Suprapubic skin (tissue), 4 donors: ENCODE measurements around the gene CAPZB. TPM values are rescaled to one million over a fixed set of nuclear protein-coding genes. Genes with fewer than 3 reads are reported as not detected.

Experiments
- DNase-seq, 2 donors: peaks; one replicate each; pipeline ENCODE4 v3.0.0-alpha.2; 2019; ENCODE audit warnings: low spot score in 2 of 2
- H3K27ac ChIP-seq: fragments of 200-600 bp; sonication (generic); one replicate; pipeline ENCODE4 v1.5.1; 2019
- H3K27me3 ChIP-seq: fragments of 200-600 bp; sonication (generic); one replicate; pipeline ENCODE4 v1.5.1; 2019
- H3K36me3 ChIP-seq: fragments of 200-600 bp; sonication (generic); one replicate; pipeline ENCODE4 v1.5.1; 2019
- H3K4me1 ChIP-seq: fragments of 200-600 bp; sonication (generic); one replicate; pipeline ENCODE4 v1.5.1; 2019
- H3K4me3 ChIP-seq: fragments of 200-600 bp; sonication (generic); one replicate; pipeline ENCODE4 v1.5.1; 2019; ENCODE audit warnings: mild to moderate bottlenecking
- H3K9me3 ChIP-seq: fragments of 200-600 bp; sonication (generic); one replicate; pipeline ENCODE4 v1.5.1; 2019
- EP300 ChIP-seq: sonication (generic); formaldehyde crosslinking; IDR thresholded peaks from one replicate; pipeline ENCODE4 v1.6.1; 2017; ENCODE audit warnings: antibody characterized with exemption
- POLR2A ChIP-seq, 2 donors: fragments of 450-650 bp; IDR thresholded peaks; one replicate each; pipeline ENCODE4 v1.6.1; 2017; ENCODE audit warnings: antibody characterized with exemption in 2 of 2, mild to moderate bottlenecking in 2 of 2, moderate library complexity in 2 of 2
- POLR2AphosphoS5 ChIP-seq, 3 donors: sonication (generic); formaldehyde crosslinking; IDR thresholded peaks; one replicate each; pipeline ENCODE4 v1.6.1; 2017; ENCODE audit warnings: antibody characterized with exemption in 3 of 3
- WGBS: methylation state at CpG from one replicate; pipeline ENCODE4 v1.1.5; 2018; 5-methylcytosine and 5-hydroxymethylcytosine counted together
- total RNA-seq, 4 donors: library from RNA; depleted of rRNA; stranded (reverse); fragments of >200 nt; gene quantifications; one replicate each; pipeline ENCODE4 v1.1.0, GENCODE V29; 2016
- TF ChIP-seq, protein P1 (sequence below), 2 donors: fragments of 200-600 bp in 1 of 2; fragments of 450-650 bp in 1 of 2; sonication (generic) in 1 of 2; IDR thresholded peaks; one replicate each; pipeline ENCODE4 v1.5.1; 2016 to 2019; ENCODE audit warnings: antibody characterized with exemption in 2 of 2, mild to moderate bottlenecking in 1 of 2, moderate library complexity in 1 of 2

The CAPZB gene
- total RNA-seq, 4 donors from 2014 or later: 101 to 130 (median 126) TPM

DNA sequence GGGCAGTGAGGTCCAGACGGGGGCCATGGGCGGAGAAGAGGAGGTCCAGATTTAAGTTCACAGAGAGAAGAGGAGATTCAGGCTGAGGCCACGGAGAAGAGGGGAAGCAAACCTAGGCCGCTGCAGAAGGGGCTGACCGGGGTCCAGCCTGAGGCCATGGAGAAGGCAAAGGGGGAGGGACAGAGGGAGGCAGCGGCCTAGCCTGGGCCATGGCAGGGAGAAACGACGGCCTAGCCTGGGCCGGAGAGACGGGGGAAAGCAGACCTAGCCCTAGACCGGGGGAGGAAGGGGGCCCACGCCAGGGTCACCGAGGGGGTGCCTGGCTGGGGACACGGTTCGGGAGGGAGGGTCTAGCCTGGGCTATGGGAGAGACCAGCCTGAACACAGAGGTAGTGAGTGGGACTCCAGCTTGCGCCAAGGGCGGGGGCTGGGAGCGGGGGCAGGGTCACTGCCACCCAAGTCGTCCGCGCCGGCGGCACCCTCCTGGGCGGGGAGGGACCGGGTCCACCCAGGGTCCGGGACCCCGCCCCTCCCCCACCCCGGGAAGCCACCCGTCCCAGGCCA lies 459 bp downstream of the CAPZB start:
- Histone ChIP-seq H3K4me3 (peak overlapping the region; percentile 83), H3K27me3 (no peaks in the 10 kb centered on the region), H3K27ac (peak overlapping the region; percentile 95), H3K9me3 (no peaks in the 10 kb centered on the region), H3K36me3 (no peaks in the 10 kb centered on the region), H3K4me1 (peaks cover 75% of the 10 kb centered on the region)
- 2% methylated on average over 15 of the region's 29 CpGs for WGBS
- TF ChIP-seq EP300: no peak
- TF ChIP-seq, protein P1, sequence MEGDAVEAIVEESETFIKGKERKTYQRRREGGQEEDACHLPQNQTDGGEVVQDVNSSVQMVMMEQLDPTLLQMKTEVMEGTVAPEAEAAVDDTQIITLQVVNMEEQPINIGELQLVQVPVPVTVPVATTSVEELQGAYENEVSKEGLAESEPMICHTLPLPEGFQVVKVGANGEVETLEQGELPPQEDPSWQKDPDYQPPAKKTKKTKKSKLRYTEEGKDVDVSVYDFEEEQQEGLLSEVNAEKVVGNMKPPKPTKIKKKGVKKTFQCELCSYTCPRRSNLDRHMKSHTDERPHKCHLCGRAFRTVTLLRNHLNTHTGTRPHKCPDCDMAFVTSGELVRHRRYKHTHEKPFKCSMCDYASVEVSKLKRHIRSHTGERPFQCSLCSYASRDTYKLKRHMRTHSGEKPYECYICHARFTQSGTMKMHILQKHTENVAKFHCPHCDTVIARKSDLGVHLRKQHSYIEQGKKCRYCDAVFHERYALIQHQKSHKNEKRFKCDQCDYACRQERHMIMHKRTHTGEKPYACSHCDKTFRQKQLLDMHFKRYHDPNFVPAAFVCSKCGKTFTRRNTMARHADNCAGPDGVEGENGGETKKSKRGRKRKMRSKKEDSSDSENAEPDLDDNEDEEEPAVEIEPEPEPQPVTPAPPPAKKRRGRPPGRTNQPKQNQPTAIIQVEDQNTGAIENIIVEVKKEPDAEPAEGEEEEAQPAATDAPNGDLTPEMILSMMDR (IDR thresholded peaks at IDR 0.05): no peak
- TF ChIP-seq POLR2AphosphoS5 (IDR thresholded peaks at IDR 0.05): no peak
- TF ChIP-seq POLR2A (IDR thresholded peaks at IDR 0.05): no peak
- DNase-seq: peak in 1 of 2 donors; percentile 80

DNA sequence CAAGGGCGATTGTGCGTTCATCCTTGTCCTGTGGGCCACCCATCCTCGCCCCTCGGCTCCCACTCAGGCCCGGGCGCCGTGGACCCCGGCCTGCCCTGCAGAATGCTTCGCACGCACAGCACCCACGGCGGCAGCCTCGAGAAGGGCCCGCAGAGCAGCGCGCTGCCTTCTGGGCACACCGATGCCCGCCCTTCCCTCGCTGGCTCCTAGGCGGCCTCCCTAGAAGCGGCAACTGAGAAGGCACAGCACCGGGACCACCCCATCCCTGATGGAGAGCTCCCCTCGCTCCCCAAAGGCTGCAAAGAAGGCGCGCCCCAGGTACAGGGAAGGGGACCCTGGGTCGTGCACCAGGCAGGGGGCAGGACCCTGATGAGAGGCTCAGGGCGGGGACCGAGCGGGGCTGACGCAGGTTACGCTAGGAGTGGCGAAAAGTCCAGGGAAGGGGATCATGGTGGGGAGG lies 971 bp downstream of the CAPZB start:
- H3K9me3 ChIP-seq: no peaks in the 10 kb centered on the region
- DNase-seq: no peak
- H3K36me3 ChIP-seq: no peaks in the 10 kb centered on the region
- TF ChIP-seq EP300 (no peak), POLR2A (IDR thresholded peaks at IDR 0.05) (no peak), POLR2AphosphoS5 (IDR thresholded peaks at IDR 0.05) (no peak)
- TF ChIP-seq, protein P1 (IDR thresholded peaks at IDR 0.05): no peak
- no peaks in the 10 kb centered on the region for H3K27me3 ChIP-seq
- peak overlapping the region; percentile 83 for H3K4me3 ChIP-seq
- H3K4me1 ChIP-seq: peaks cover 81% of the 10 kb centered on the region
- peak overlapping the region; percentile 95 for H3K27ac ChIP-seq
- 0% methylated on average over 13 of the region's 32 CpGs for WGBS

DNA sequence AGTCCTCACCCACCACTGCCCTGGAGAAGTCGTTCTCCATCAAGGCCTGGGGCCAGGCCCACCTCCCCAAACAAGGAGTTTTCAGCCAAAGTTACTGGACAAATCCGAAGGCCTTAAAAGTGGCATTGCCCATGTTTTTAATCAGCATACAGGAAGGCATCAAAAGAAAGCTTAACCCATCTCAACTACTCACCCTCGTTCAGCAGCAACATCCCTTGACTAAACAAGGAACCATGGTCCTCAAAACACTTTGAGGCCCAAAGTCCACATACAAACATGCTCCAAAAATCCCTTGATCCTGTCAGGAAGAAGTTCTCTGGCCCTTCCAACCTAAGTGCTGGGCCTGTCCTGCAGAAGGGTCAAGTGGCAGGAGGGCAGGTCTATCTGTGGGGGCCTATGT lies 1.6 kb downstream of the CAPZB start:
- Histone ChIP-seq H3K27me3 (no peaks in the 10 kb centered on the region), H3K27ac (peak overlapping the region; percentile 95), H3K36me3 (no peaks in the 10 kb centered on the region), H3K4me1 (peaks cover 87% of the 10 kb centered on the region), H3K4me3 (peak overlapping the region; percentile 83), H3K9me3 (no peaks in the 10 kb centered on the region)
- TF ChIP-seq, protein P1 (IDR thresholded peaks at IDR 0.05): no peak
- TF ChIP-seq EP300 (no peak), POLR2A (IDR thresholded peaks at IDR 0.05) (no peak), POLR2AphosphoS5 (IDR thresholded peaks at IDR 0.05) (no peak)
- no peak for DNase-seq
- WGBS: 47% methylated on average over 3 of the region's 3 CpGs

- H3K4me3 ChIP-seq: peak overlapping the region; percentile 83
- 52% methylated on average over 3 of the region's 3 CpGs for WGBS
- TF ChIP-seq EP300: no peak
- TF ChIP-seq POLR2A (IDR thresholded peaks at IDR 0.05): no peak
- no peak for TF ChIP-seq POLR2AphosphoS5 (IDR thresholded peaks at IDR 0.05)
- TF ChIP-seq, protein P1 (IDR thresholded peaks at IDR 0.05): no peak
These were observed 2.1 kb downstream of the CAPZB start for GRCh38 chr1:19483261-19483660.

GRCh38 chr1:19481826-19482398 lies 3.4 kb downstream of the CAPZB start:
- no peak for DNase-seq
- H3K27ac ChIP-seq: no peak overlapping the region
- H3K4me1 ChIP-seq: peaks cover 89% of the 10 kb centered on the region
- no peaks in the 10 kb centered on the region for H3K36me3 ChIP-seq
- no peak for TF ChIP-seq POLR2A (IDR thresholded peaks at IDR 0.05)
- TF ChIP-seq, protein P1 (IDR thresholded peaks at IDR 0.05): no peak
- no peak for TF ChIP-seq POLR2AphosphoS5 (IDR thresholded peaks at IDR 0.05)
- no peak for TF ChIP-seq EP300
- H3K4me3 ChIP-seq: no peak overlapping the region
- no peaks in the 10 kb centered on the region for H3K27me3 ChIP-seq
- no peaks in the 10 kb centered on the region for H3K9me3 ChIP-seq
- 48% methylated on average over 4 of the region's 4 CpGs for WGBS

More at GRCh38 chr1:19483261-19483660, 2.1 kb downstream of the CAPZB start:
- H3K9me3 ChIP-seq: no peaks in the 10 kb centered on the region
- no peaks in the 10 kb centered on the region for H3K36me3 ChIP-seq
- peaks cover 89% of the 10 kb centered on the region for H3K4me1 ChIP-seq
- no peak for DNase-seq
- H3K27ac ChIP-seq: peak overlapping the region; percentile 95
- no peaks in the 10 kb centered on the region for H3K27me3 ChIP-seq
